Naive thymus-derived CD8-positive, alpha-beta T cell (primary cell): ENCODE measurements around the gene TRIM28. TPM values are rescaled to one million over a fixed set of nuclear protein-coding genes. Genes with fewer than 3 reads are reported as not detected.

Source experiments
- ATAC-seq, 2 donors: fragments of 150-1000 bp; cut with Tn5 transposase in 1 of 2; sonication (Bioruptor Pico), chemical (Tn5 transposase) in 1 of 2; 1 replicate in 1 of 2; 2 replicates in 1 of 2; pipeline ENCODE4 v1.10.0; 2021; ENCODE audit warnings: mild to moderate bottlenecking in 2 of 2, moderate library complexity in 2 of 2
- POLR2A ChIA-PET: fragments of 350-600 bp; sonication (Branson Sonifier 250); formaldehyde crosslinking; loops from one replicate; lab custom pipeline; 2021; ENCODE audit warnings: antibody characterized with exemption; lab: Charles Lee
- DNase-seq, 10 donors: peaks; one replicate each; pipeline versions ENCODE4 v3.0.0 to v3.0.0-alpha.2; 2020 to 2022
- H3K27ac Mint-ChIP-seq, 10 donors: one replicate each; pipeline ENCODE4 v1.8.0; 2020 to 2022; ENCODE audit warnings: mild to moderate bottlenecking in 10 of 10, mixed read lengths in 10 of 10, moderate library complexity in 4 of 10, inconsistent platforms in 1 of 10
- H3K27me3 Mint-ChIP-seq, 5 donors: one replicate each; pipeline ENCODE4 v1.8.0; 2021 to 2022; ENCODE audit warnings: mixed read lengths in 5 of 5
- H3K36me3 Mint-ChIP-seq, 3 donors: one replicate each; pipeline ENCODE4 v1.8.0; 2020 to 2022; ENCODE audit warnings: mixed read lengths in 3 of 3, mild to moderate bottlenecking in 2 of 3, inconsistent platforms in 1 of 3
- H3K4me1 Mint-ChIP-seq, 4 donors: one replicate each; pipeline ENCODE4 v1.8.0; 2021 to 2022; ENCODE audit warnings: mixed read lengths in 4 of 4
- H3K4me3 Mint-ChIP-seq, 10 donors: one replicate each; pipeline ENCODE4 v1.8.0; 2020 to 2022; ENCODE audit warnings: mild to moderate bottlenecking in 10 of 10, mixed read lengths in 10 of 10, moderate library complexity in 6 of 10, inconsistent platforms in 1 of 10
- H3K9me3 Mint-ChIP-seq, 9 donors: one replicate each; pipeline ENCODE4 v1.8.0; 2020 to 2022; ENCODE audit warnings: mixed read lengths in 9 of 9, mild to moderate bottlenecking in 3 of 9, inconsistent platforms in 1 of 9, moderate library complexity in 1 of 9
- polyA plus RNA-seq, 3 donors: library from polyadenylated mRNA; unstranded; fragments of 300-500 nt; fragmentation: Illumina TruSeq; gene quantifications; one replicate each; pipeline ENCODE4 v1.2.3, GENCODE V29; 2021
- total RNA-seq, 8 experiments: library from RNA in 2 of 8; stranded (reverse) in 2 of 8; gene quantifications; one replicate each; pipeline ENCODE4 v1.2.3 and lab custom pipeline; 2021 to 2026

Gene TRIM28
- total and polyA plus RNA-seq, 5 experiments from 2014 or later = 55.7 to 434 (median 114) TPM

DNA sequence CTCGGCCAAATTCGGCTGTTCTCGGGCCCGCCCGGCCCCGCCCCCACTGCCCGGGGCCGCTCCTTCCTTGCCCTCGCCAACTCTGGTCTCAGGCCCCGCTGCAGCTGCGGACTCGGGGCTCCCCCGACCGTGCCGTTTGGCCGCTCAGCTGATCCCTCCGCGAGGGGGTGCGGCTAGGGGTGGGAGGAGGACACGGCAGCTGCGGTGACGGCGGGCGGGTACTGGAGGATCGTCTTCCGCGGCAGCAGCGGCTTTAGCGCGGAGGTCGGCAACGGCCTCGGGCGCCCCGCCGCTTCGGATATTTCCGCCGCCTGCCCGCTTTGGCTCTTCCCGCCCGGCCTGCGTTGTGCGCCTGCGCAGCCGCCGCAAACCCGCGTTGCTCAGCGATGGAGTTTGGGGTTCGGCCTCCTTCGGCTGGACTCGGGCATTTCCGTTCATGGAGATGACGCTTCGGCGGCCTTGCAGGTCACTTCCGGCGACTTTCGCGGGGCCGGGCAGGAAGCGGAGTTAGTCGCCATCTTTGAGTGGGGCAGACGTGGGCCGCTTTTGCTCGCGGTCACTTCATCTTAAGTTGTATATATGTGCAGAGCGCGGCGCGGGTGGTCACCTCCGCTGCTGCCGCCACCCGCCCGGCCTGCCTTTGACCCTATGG is 14.9 kb downstream of the TRIM28 start:
- ATAC-seq = peak; percentile 68 to 72

DNA sequence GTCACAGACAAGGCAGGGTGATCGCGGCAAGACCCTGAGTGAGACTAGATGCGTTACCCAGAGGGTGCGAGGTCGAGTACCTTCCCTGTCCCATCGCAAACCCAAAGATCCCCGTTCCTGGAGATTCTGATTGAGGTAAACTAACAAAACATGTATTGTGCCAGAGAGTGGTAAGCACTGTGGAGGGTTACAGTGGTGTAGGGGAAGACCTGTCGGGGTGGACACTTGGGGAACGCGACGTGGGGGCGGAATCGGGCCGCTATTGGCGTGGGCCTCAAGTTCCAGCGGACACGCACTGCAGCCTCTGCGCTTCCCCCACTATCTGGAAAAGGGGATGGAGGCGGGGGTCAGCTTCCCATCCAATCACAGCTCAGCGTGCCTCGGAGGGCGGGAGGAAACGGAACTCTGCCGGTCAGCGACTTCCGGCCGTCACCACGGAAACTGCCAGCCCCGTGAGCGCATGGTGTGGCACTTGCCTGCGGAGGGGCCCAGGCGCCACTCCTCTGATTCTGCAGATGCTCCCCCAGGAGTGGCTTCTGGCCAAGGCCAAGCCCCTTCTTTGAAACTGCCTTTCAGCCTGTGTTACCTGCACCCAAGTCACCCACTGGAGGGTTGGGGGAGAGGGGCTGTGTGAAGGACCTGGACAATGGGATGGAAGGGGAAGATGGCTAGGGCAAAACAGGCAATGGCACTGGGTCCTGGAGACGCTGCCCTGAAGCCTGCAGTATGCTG is 15.6 kb downstream of the TRIM28 start:
- no peaks in the 10 kb centered on the region for H3K9me3 Mint-ChIP-seq
- H3K4me3 Mint-ChIP-seq = peak overlapping the region; percentile 94 to 99 (median 97)
- POLR2A ChIA-PET = interaction anchor here (1.6 to 9.1 kb wide), 4 partner anchors 12 to 203 kb away, joined by 3 to 91 read pairs (median 72); partner anchors contain the start of genes MZF1, TRIM28 and ZBTB45
- H3K4me1 Mint-ChIP-seq = peaks cover 30 to 81% (median 79%) of the 10 kb centered on the region in 4 donors
- H3K27me3 Mint-ChIP-seq = peaks cover 0 to 2% (median 0%) of the 10 kb centered on the region in 5 donors
- ATAC-seq (no peak), DNase-seq (peak in 5 of 10 donors; percentile 41 to 68 (median 45))
- peak overlapping the region; percentile 93 to 100 (median 98) for H3K27ac Mint-ChIP-seq
- H3K36me3 Mint-ChIP-seq = peaks cover 0 to 17% (median 8%) of the 10 kb centered on the region in 3 donors

More for the DNA sequence above, 14.9 kb downstream of the TRIM28 start:
- Mint-ChIP-seq H3K36me3 (peaks cover 0 to 20% (median 8%) of the 10 kb centered on the region in 3 donors), H3K27me3 (peaks cover 0 to 2% (median 0%) of the 10 kb centered on the region in 5 donors), H3K9me3 (no peaks in the 10 kb centered on the region), H3K4me3 (peak overlapping the region; percentile 94 to 99 (median 97)), H3K27ac (peak overlapping the region; percentile 93 to 100 (median 98)), H3K4me1 (peaks cover 33 to 81% (median 80%) of the 10 kb centered on the region in 4 donors)
- peak; percentile 99 to 100 (median 100) for DNase-seq
- POLR2A ChIA-PET = interaction anchor here (0.9 to 9.1 kb wide), 6 partner anchors 8 to 211 kb away, joined by 3 to 91 read pairs (median 5); partner anchors contain the start of genes TRIM28 and ZBTB45

DNA sequence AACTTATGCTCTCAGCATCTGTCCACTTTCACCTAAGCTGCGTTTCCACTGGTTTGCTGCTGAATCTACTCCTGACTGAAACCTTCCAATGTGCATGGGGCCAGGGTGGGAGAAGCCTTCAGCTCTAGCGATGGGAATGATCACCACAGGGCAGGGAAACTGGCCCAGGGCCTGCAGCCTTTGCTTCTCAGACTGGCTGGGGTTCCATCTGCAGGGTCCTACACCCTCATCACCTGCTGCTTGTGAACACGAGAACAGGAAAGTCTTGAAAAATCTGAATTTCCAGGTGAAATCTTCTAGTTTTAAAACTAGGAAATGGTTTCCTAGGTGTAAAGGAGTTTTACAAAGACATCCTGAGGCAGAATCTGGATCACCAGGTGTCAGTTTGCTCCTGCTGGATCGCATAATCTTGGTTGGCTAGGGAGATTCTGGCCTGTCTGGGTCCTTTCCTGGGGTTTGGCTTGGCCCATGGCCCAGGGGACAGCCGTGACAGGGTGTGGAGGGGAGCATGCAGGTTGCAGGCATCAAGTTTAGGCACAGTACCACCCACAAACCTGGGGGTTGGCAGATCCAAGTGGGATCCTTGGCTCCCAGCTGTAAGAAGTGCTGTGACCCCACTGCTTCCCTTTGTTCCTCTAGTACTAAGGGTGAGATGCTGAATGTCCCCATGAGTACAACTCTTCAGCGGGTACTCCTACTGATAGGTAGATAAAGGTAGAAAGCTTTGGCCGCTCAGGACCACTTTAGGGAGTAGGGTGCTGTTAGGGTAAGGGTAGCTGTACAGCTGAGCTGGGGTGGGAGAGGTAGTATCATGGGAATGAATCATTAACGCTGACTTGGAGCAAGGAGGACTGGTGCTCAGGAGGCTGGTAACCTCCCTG is 16.4 kb downstream of the TRIM28 start:
- Mint-ChIP-seq H3K9me3 (no peaks in the 10 kb centered on the region), H3K4me3 (peak overlapping the region; percentile 94 to 99 (median 97)), H3K36me3 (peaks cover 0 to 14% (median 5%) of the 10 kb centered on the region in 3 donors), H3K27me3 (peaks cover 0 to 2% (median 0%) of the 10 kb centered on the region in 5 donors), H3K27ac (peak overlapping the region; percentile 93 to 100 (median 98)), H3K4me1 (peaks cover 28 to 75% (median 74%) of the 10 kb centered on the region in 4 donors)
- peak in 1 of 10 donors; percentile 57 for DNase-seq
- POLR2A ChIA-PET = interaction anchor here (1.2 to 9.1 kb wide), 5 partner anchors 11 to 46 kb away, joined by 3 to 91 read pairs (median 68); partner anchors contain the start of genes MZF1, TRIM28 and ZBTB45
- ATAC-seq = no peak

DNA sequence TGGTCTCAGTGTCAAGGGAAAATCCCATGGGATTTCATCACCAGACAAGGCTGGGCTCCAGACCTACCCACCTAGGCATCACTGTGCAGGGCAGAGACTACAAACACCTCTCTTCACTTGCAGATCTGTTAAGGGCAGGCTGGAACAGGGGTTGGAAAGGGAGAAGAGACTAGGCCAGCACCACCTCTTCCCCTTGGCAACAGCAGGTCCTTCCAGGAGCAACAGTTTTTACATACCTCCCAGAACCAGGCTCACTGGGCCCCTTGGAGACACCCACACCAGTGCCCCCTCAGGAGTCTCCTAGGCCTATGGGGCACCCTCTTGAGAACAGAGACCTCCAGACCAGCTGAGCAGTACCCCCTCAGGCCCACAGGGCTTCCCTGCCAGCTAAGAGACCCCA is 17.1 kb downstream of the TRIM28 start:
- Mint-ChIP-seq H3K36me3 (peaks cover 0 to 12% (median 0%) of the 10 kb centered on the region in 3 donors), H3K4me1 (peaks cover 25 to 72% (median 70%) of the 10 kb centered on the region in 4 donors), H3K9me3 (no peaks in the 10 kb centered on the region), H3K4me3 (peak overlapping the region; percentile 79 to 99 (median 97)), H3K27ac (peak overlapping the region in 9 of 10 donors; percentile 93 to 100 (median 98)), H3K27me3 (peaks cover 0 to 2% (median 0%) of the 10 kb centered on the region in 5 donors)
- DNase-seq (peak in 1 of 10 donors; percentile 62), ATAC-seq (no peak)
- POLR2A ChIA-PET = interaction anchor here (1.2 to 9.1 kb wide), 7 partner anchors 7 to 281 kb away, joined by 3 to 91 read pairs (median 27); partner anchors contain the start of genes CHMP2A, MZF1, TRIM28 and ZBTB45

DNA sequence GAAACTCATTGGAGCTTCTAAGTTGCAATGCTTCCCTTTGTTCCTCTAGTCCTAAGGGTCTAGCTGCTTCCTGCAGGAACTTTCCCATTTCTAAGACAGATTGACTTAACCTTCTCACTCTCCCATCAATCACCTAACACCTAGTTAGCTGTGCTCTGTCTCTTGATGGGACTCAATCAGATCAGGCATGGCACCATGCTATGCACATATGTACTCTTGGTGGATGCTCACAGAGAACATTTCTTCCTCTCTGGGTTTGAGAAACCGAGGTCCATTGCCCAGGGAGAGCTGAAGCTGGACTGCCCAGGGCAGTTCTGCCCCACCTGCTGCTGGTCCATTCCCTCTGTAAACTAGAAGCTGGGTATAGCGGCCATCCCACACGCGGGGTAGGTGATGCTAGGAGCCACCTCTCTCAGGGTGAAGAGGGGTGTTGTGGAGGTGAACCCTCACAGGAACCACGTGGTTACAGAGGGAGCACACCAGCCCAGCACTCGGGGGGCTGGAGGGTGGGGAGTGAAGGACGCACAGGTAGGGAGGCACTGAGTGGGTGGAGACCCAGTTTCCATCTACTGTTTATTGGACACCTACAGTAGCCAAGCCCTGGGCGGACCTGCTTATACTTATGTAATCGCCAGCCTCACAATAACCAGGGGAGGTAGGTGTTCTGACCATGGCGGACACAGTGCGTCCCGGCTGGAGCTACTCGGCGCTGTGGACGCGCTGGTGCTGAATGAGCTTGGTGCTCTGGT is 17.7 kb downstream of the TRIM28 start:
- DNase-seq (peak in 1 of 10 donors; percentile 56), ATAC-seq (no peak)
- POLR2A ChIA-PET = interaction anchor here (0.6 to 9.1 kb wide), 14 partner anchors 8 to 282 kb away, joined by 3 to 91 read pairs (median 5); partner anchors contain the start of genes CHMP2A, MZF1, TRIM28 and ZBTB45
- H3K4me1 Mint-ChIP-seq = peaks cover 22 to 66% (median 64%) of the 10 kb centered on the region in 4 donors
- H3K36me3 Mint-ChIP-seq = peaks cover 0 to 12% (median 0%) of the 10 kb centered on the region in 3 donors
- peaks cover 0 to 2% (median 0%) of the 10 kb centered on the region in 5 donors for H3K27me3 Mint-ChIP-seq
- peak overlapping the region; percentile 41 to 100 (median 88) for H3K27ac Mint-ChIP-seq
- H3K9me3 Mint-ChIP-seq = no peaks in the 10 kb centered on the region
- H3K4me3 Mint-ChIP-seq = peak overlapping the region; percentile 79 to 99 (median 93)

DNA sequence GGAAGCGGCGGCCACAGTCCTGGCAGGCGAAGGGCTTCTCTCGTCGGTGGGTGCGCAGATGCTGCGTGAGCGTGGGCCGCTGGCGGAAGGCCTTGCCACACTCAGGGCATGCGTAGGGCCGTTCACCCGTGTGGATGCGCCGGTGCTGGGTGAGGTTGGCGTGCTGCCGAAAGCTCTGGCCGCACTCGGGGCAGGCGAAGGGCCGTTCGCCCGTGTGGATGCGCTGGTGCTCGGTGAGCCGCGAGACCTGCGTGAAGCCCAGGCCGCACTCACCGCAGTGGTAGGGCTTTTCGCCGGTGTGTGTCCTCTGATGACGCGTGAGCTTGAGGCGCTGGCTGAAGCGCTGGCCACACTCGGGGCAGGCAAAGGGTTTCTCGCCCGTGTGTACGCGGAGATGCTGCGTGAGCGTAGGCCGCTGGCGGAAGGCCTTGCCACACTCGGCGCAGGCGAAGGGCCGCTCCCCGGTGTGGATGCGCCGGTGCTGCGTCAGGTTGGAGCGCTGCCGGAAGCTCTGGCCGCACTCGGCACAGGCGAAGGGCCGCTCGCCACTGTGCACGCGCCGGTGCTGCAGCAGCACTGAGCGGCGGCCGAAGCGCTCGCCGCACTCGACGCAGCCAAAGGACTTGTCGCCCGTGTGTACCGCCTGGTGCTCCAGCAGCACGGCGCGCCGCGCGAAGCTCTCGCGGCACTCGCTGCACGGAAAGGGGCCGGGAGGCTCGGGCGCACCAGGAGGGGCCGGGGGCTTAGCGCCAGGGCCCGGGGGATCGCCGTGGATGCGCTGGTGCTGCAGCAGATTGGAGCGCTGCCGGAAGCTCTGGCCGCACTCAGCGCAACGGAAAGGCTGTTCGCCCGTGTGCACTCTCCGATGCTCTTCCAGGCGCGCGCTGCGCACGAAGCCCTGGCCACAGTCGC is 18.5 kb downstream of the TRIM28 start:
- Mint-ChIP-seq H3K9me3 (no peaks in the 10 kb centered on the region), H3K4me1 (peaks cover 21 to 57% (median 57%) of the 10 kb centered on the region in 4 donors), H3K36me3 (peaks cover 0 to 6% (median 0%) of the 10 kb centered on the region in 3 donors), H3K4me3 (peak overlapping the region; percentile 79 to 99 (median 93)), H3K27me3 (peaks cover 0 to 2% (median 0%) of the 10 kb centered on the region in 5 donors), H3K27ac (peak overlapping the region; percentile 67 to 100 (median 84))
- DNase-seq (peak in 5 of 10 donors; percentile 33 to 69 (median 42)), ATAC-seq (peak in 1 of 2 donors; percentile 5)
- POLR2A ChIA-PET = interaction anchor here (0.6 to 9.1 kb wide), 13 partner anchors 9 to 379 kb away, joined by 3 to 91 read pairs (median 5); partner anchors contain the start of genes CHMP2A, MZF1, TRIM28 and ZBTB45

DNA sequence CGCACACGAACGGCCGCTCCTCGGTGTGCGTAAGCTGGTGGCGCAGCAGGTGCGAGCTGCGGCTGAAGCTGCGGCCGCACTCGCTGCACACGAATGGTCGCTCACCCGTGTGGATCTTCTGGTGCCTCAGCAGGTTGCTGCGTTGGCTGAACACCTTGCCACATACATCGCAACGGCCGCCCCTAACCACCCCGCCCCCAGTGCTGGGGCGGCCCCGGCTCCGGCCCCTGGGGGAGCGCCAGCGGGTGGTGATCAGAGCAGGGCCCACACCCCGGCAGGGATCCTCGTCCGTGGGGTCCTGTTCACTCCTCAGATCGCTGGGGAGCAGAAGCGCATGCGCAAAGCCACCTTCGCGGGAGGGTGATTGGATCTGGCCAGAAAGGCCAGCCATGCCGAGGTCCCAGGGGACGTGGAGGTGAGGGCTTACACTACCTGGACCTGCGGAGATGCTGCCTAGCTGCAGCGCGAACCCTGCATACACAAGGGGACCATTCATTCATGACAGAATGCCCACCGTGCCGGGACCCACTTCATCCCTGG is 19.2 kb downstream of the TRIM28 start:
- DNase-seq (peak in 3 of 10 donors; percentile 32 to 70 (median 40)), ATAC-seq (no peak)
- POLR2A ChIA-PET = interaction anchor here (0.5 to 9.1 kb wide), 11 partner anchors 8 to 380 kb away, joined by 3 to 91 read pairs (median 7); partner anchors contain the start of genes CHMP2A, MZF1, TRIM28 and ZBTB45
- peak overlapping the region; percentile 79 to 99 (median 93) for H3K4me3 Mint-ChIP-seq
- H3K4me1 Mint-ChIP-seq = peaks cover 18 to 52% (median 51%) of the 10 kb centered on the region in 4 donors
- peaks cover 0 to 6% (median 0%) of the 10 kb centered on the region in 3 donors for H3K36me3 Mint-ChIP-seq
- H3K9me3 Mint-ChIP-seq = no peaks in the 10 kb centered on the region
- H3K27me3 Mint-ChIP-seq = peaks cover 0 to 2% (median 0%) of the 10 kb centered on the region in 5 donors
- peak overlapping the region in 9 of 10 donors; percentile 63 to 96 (median 83) for H3K27ac Mint-ChIP-seq

DNA sequence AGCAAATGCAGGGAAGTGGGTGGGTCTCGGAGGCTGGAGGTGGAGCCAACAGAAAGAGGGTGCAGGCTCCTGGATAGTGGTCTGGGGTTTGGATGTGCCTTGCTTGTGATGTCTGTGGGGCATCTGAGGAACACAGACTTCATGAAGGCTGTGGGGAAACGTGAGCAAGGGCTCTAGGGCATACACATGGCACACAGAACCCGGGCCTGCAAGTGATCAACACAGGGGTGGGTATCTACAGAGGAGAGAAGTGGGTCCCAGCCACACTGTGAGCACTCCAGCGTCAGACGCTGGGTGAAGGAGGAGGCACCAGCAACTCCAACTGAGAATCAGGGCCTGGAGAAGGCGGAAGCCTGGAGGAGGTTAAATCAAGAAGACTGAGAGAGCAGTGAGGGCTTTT is 20.0 kb downstream of the TRIM28 start:
- DNase-seq (peak in 1 of 10 donors; percentile 50), ATAC-seq (no peak)
- H3K9me3 Mint-ChIP-seq = no peaks in the 10 kb centered on the region
- H3K4me1 Mint-ChIP-seq = peaks cover 19 to 53% (median 50%) of the 10 kb centered on the region in 4 donors
- H3K4me3 Mint-ChIP-seq = peak overlapping the region; percentile 56 to 99 (median 87)
- peaks cover 0 to 6% (median 0%) of the 10 kb centered on the region in 3 donors for H3K36me3 Mint-ChIP-seq
- POLR2A ChIA-PET = interaction anchor here (0.5 to 9.1 kb wide), 5 partner anchors 7 to 44 kb away, joined by 4 to 91 read pairs (median 68); partner anchors contain the start of genes CHMP2A, MZF1, TRIM28 and ZBTB45
- peaks cover 0 to under 1% (median 0%) of the 10 kb centered on the region in 5 donors for H3K27me3 Mint-ChIP-seq
- H3K27ac Mint-ChIP-seq = peak overlapping the region in 6 of 10 donors; percentile 4 to 67 (median 53)

DNA sequence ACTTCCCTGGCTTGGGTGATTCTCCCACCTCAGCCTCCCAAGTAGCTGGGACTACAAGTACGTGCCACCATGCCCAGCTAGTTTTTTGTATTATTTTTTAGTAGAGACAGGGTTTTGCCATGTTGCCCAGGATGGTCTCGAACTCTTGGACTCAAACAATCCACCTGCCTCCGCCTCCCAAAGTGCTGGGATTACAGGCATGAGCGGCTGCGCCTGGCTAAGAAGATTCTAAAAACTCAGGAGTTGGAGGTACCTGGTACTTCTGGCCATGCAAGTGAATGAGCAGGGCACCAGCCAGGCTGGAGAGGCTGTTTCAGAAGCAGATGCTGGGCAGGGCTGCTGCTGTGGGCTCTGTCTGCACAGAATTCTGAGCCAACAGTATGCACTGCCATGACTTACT is 23.1 kb downstream of the TRIM28 start:
- DNase-seq (peak in 1 of 10 donors; percentile 37), ATAC-seq (no peak)
- no peaks in the 10 kb centered on the region for H3K9me3 Mint-ChIP-seq
- peaks cover 17 to 31% (median 31%) of the 10 kb centered on the region in 4 donors for H3K4me1 Mint-ChIP-seq
- H3K27ac Mint-ChIP-seq = no peak overlapping the region
- POLR2A ChIA-PET = interaction anchor here (1.0 to 1.1 kb wide), 2 partner anchors 9 to 47 kb away, joined by 3 read pairs; partner anchors contain the start of genes UBE2M and ZBTB45
- H3K27me3 Mint-ChIP-seq = no peaks in the 10 kb centered on the region
- H3K36me3 Mint-ChIP-seq = peaks cover 0 to 6% (median 0%) of the 10 kb centered on the region in 3 donors
- H3K4me3 Mint-ChIP-seq = no peak overlapping the region
